GM23248 (cell line): Measurements from ENCODE around the gene CLCNKA.

ENCODE experiments used
- EZH2 ChIP-seq: fragments of 200-600 bp; sonication (generic); IDR thresholded peaks from 2 replicates; pipeline ENCODE4 v1.6.1; 2018; ENCODE audit warnings: antibody characterized with exemption, mild to moderate bottlenecking; ENCODE audit not compliant: insufficient read depth, poor library complexity, severe bottlenecking
- EZH2phosphoT487 ChIP-seq: fragments of 200-600 bp; sonication (generic); IDR thresholded peaks from 2 replicates; pipeline ENCODE4 v1.6.1; 2018; ENCODE audit warnings: antibody characterized with exemption, moderate library complexity, mild to moderate bottlenecking, low read depth; ENCODE audit not compliant: insufficient read depth

- no peak for TF ChIP-seq EZH2
- TF ChIP-seq EZH2phosphoT487: no peak
Observed at GRCh38 chr1:16031551-16031950, 9.7 kb downstream of the CLCNKA start.
